ENCODE measurements around the gene SHANK3.
"Not testable (repeated sequence)": the region's sequence is repeated elsewhere in the genome, so short reads cannot be mapped to it uniquely, and the experiment has no call there.

The SHANK3 gene

GRCh38 chr22:50672471-50673230 lies at the start of gene SHANK3:
TSS of gene SHANK3 (plus strand) at chr22:50672823.
- DNase-seq (ENCODE audit: low read depth in 2 of 2): no peak

GRCh38 chr22:50624347-50625130 lies 48.1 kb upstream of the SHANK3 start:
- no peak for DNase-seq (ENCODE audit: low read depth in 2 of 2)

GRCh38 chr22:50625131-50625567 lies 47.5 kb upstream of the SHANK3 start:
- no peak for DNase-seq (ENCODE audit: low read depth in 2 of 2)

GRCh38 chr22:50625568-50626313 lies 46.9 kb upstream of the SHANK3 start:
- no peak for DNase-seq (ENCODE audit: low read depth in 2 of 2)

- DNase-seq (ENCODE audit: low read depth in 2 of 2): no peak
Measured at GRCh38 chr22:50626314-50626849, 46.2 kb upstream of the SHANK3 start.

- no peak for DNase-seq (ENCODE audit: low read depth in 2 of 2)
Measured at GRCh38 chr22:50626850-50627641, 45.6 kb upstream of the SHANK3 start.

GRCh38 chr22:50627642-50628542 lies 44.7 kb upstream of the SHANK3 start, which contains the start of gene ARSA:
TSS of gene ARSA (minus strand) at chr22:50628152. CDS start at chr22:50627779, 373 bp downstream.
- peak; percentile 56 to 64 for DNase-seq (ENCODE audit: low read depth in 2 of 2)

GRCh38 chr22:50628543-50629134 lies 44.0 kb upstream of the SHANK3 start:
- no peak for DNase-seq (ENCODE audit: low read depth in 2 of 2)

- DNase-seq (ENCODE audit: low read depth in 2 of 2): no peak
Measured at GRCh38 chr22:50630376-50630775, 42.2 kb upstream of the SHANK3 start.

GRCh38 chr22:50633086-50633485 lies 39.5 kb upstream of the SHANK3 start:
- no peak for DNase-seq (ENCODE audit: low read depth in 2 of 2)

- DNase-seq (ENCODE audit: low read depth in 2 of 2): no peak
Measured at GRCh38 chr22:50633771-50634170, 38.9 kb upstream of the SHANK3 start.

- no peak for DNase-seq (ENCODE audit: low read depth in 2 of 2)
Measured at GRCh38 chr22:50635591-50635990, 37.0 kb upstream of the SHANK3 start.

GRCh38 chr22:50640296-50640695 lies 32.3 kb upstream of the SHANK3 start:
- DNase-seq (ENCODE audit: low read depth in 2 of 2): not testable (repeated sequence)

- DNase-seq (ENCODE audit: low read depth in 2 of 2): no peak
Measured at GRCh38 chr22:50640857-50641647, 31.6 kb upstream of the SHANK3 start.

GRCh38 chr22:50641696-50642607 lies 30.7 kb upstream of the SHANK3 start:
- DNase-seq (ENCODE audit: low read depth in 2 of 2): no peak

- DNase-seq (ENCODE audit: low read depth in 2 of 2): not testable (repeated sequence)
Measured at GRCh38 chr22:50643021-50643820, 29.4 kb upstream of the SHANK3 start.

GRCh38 chr22:50643821-50644101 lies 28.9 kb upstream of the SHANK3 start:
- DNase-seq (ENCODE audit: low read depth in 2 of 2): not testable (repeated sequence)

Measured in stimulated activated CD4-positive, alpha-beta T cell treated with anti-CD3 and anti-CD28 coated beads, Interleukin-1b, Interleukin-23, amount 100 ng/mL, for 4 hours (primary cell).